Spleen (tissue), 7 donors: ENCODE results near the gene GPRC5B.

Source experiments
- POLR2A ChIP-seq, 3 donors: fragments of 450-650 bp; IDR thresholded peaks; one replicate each; pipeline ENCODE4 v1.5.1; 2017; ENCODE audit warnings: antibody characterized with exemption in 3 of 3, mild to moderate bottlenecking in 1 of 3
- TF ChIP-seq, protein P1 (sequence below), 11 experiments: fragments of 200-600 bp in 7 of 11; fragments of 450-650 bp in 4 of 11; sonication (generic) in 4 of 11; IDR thresholded peaks in 8 of 11; conservative IDR thresholded peaks in 3 of 11; 1 replicate in 7 of 11; 2 replicates in 4 of 11; pipeline versions ENCODE4 v1.4.0 to v1.8.0; 2016 to 2021; ENCODE audit warnings: antibody characterized with exemption in 11 of 11, inconsistent platforms in 4 of 11, mild to moderate bottlenecking in 1 of 11
- donor health status: DM: no; HTN: no; CAD: no; lungs with moderate emphysema.
- donor health status: DM: no; HTN: no; CAD: no.
- donor health status: DM: no; HTN: no; CAD: no.

DNA sequence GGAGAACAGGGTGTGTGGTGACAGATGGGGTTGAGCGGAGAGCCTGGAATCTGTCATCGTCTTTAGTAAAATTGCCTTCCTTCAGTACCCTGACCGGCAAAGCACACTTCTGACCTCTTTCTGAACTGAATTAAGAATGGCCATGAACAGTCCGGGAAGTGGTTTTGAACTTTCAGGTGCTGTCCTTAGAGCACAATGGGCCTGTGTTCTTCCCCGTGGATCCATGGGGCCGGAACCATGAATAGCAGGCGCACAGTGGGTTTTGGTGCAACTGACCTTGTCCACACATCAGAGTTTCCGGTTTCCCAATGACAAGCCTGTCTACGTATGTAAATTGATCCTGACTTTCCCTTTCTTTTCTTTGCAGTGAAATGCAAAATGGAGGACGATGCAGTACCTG, 28.5 kb downstream of the GPRC5B start:
- TF ChIP-seq, protein P1, sequence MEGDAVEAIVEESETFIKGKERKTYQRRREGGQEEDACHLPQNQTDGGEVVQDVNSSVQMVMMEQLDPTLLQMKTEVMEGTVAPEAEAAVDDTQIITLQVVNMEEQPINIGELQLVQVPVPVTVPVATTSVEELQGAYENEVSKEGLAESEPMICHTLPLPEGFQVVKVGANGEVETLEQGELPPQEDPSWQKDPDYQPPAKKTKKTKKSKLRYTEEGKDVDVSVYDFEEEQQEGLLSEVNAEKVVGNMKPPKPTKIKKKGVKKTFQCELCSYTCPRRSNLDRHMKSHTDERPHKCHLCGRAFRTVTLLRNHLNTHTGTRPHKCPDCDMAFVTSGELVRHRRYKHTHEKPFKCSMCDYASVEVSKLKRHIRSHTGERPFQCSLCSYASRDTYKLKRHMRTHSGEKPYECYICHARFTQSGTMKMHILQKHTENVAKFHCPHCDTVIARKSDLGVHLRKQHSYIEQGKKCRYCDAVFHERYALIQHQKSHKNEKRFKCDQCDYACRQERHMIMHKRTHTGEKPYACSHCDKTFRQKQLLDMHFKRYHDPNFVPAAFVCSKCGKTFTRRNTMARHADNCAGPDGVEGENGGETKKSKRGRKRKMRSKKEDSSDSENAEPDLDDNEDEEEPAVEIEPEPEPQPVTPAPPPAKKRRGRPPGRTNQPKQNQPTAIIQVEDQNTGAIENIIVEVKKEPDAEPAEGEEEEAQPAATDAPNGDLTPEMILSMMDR (IDR thresholded peaks at IDR 0.05 in 8 of 11, conservative IDR thresholded peaks at IDR 0.05 in 3 of 11): no peak
- no peak for TF ChIP-seq POLR2A (IDR thresholded peaks at IDR 0.05)
